ENCODE data around the gene PHF21A.

Gene PHF21A

GRCh38 chr11:45895553-45896259 lies 225.5 kb downstream of the PHF21A start:
- TF ChIP-seq ISL1 (CRISPR knock-in tag; IDR thresholded peaks at IDR 0.05), result no peak
- no peak for TF ChIP-seq SNAI2 (CRISPR knock-in tag; IDR thresholded peaks at IDR 0.05)
- TF ChIP-seq ESRRG (CRISPR knock-in tag; IDR thresholded peaks at IDR 0.05), result no peak
- no peak for TF ChIP-seq PATZ1 (CRISPR knock-in tag; IDR thresholded peaks at IDR 0.05; ENCODE audit: borderline replicate concordance)
- TF ChIP-seq CSDC2 (CRISPR knock-in tag; IDR thresholded peaks at IDR 0.05), result no peak
- no peak for TF ChIP-seq OSR1 (CRISPR knock-in tag; IDR thresholded peaks at IDR 0.05)
- no peak for TF ChIP-seq GLIS3 (CRISPR knock-in tag; IDR thresholded peaks at IDR 0.05)
- no peak for TF ChIP-seq RARB (CRISPR knock-in tag; IDR thresholded peaks at IDR 0.05)
- TF ChIP-seq, protein P1, sequence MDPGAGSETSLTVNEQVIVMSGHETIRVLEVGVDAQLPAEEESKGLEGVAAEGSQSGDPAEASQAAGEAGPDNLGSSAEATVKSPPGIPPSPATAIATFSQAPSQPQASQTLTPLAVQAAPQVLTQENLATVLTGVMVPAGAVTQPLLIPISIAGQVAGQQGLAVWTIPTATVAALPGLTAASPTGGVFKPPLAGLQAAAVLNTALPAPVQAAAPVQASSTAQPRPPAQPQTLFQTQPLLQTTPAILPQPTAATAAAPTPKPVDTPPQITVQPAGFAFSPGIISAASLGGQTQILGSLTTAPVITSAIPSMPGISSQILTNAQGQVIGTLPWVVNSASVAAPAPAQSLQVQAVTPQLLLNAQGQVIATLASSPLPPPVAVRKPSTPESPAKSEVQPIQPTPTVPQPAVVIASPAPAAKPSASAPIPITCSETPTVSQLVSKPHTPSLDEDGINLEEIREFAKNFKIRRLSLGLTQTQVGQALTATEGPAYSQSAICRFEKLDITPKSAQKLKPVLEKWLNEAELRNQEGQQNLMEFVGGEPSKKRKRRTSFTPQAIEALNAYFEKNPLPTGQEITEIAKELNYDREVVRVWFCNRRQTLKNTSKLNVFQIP (CRISPR knock-in tag; IDR thresholded peaks at IDR 0.05; ENCODE audit: borderline replicate concordance, low read depth), result no peak
- no peak for TF ChIP-seq TCF4 (CRISPR knock-in tag; IDR thresholded peaks at IDR 0.05; ENCODE audit: borderline replicate concordance)
- no peak for TF ChIP-seq ZNF70 (CRISPR knock-in tag; IDR thresholded peaks at IDR 0.05)
- no peak for TF ChIP-seq ZNF565 (CRISPR knock-in tag; conservative IDR thresholded peaks at IDR 0.05; ENCODE audit: low read depth)
- TF ChIP-seq ZFP30 (CRISPR knock-in tag; IDR thresholded peaks at IDR 0.05), result no peak
- no peak for TF ChIP-seq ARNTL (CRISPR knock-in tag; IDR thresholded peaks at IDR 0.05; ENCODE audit: borderline replicate concordance, low read depth)
- no peak for ATAC-seq

DNA sequence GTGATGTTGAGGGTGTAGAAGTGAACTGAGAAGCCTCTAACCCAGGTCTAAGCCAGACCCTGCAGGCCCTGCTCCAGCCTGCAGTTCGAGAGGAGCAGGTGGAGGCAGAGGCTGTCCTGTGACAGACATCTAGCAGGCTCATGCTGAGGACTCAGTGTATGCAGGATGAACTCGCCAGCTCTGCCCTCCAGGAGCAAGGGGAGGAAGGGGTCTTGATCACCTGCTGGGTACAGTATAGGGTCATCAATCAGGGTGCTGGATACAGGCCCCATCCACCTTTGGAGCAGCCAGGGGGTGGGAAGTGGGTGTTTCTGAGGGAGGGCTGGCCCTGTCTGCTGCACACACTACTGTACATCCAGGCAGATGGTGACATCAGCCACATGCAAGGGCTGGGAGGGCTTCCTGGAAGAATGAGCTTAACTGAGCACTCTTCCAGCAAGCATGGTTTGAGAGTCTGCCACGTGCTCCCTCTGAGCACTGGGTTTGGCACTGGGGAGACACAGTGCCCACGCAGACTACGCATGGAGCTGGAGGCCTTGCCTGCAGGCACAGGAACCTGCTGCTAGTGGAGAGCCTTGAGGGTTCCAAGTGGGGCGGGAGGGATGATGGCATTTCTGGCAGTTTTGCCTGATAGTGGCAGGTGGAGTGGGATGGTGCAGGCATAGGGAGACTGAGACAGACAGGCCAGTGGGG lies 226.6 kb downstream of the PHF21A start:
- ATAC-seq, result no peak
- TF ChIP-seq GLIS3 (CRISPR knock-in tag; IDR thresholded peaks at IDR 0.05) (no peak), ESRRG (CRISPR knock-in tag; IDR thresholded peaks at IDR 0.05) (no peak), PATZ1 (CRISPR knock-in tag; IDR thresholded peaks at IDR 0.05; ENCODE audit: borderline replicate concordance) (no peak), ISL1 (CRISPR knock-in tag; IDR thresholded peaks at IDR 0.05) (no peak)

DNA sequence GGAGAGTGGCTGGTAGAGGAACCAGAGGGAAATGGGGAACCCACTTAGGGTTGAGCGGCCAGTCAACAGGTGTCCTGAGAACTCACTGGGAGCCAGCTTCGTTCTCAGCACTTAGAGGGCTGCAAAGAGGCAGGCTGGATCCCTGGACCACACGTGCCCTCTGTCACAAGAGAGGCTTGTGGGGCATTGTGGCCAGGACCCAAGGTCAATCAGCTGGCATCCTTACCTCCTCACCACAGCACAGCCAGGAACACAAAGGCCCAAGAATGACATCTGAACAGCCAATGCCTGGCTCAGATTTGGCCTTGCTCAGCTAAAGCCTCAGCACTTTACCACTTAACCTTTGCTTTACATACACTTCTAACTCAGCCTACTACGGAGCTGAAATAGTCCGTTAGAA lies 228.4 kb downstream of the PHF21A start:
- no peak for ATAC-seq
- no peak for TF ChIP-seq ZNF565 (CRISPR knock-in tag; conservative IDR thresholded peaks at IDR 0.05; ENCODE audit: low read depth)
- no peak for TF ChIP-seq CSRNP3 (CRISPR knock-in tag; IDR thresholded peaks at IDR 0.05)
- no peak for TF ChIP-seq SNAI2 (CRISPR knock-in tag; IDR thresholded peaks at IDR 0.05)
- no peak for TF ChIP-seq ZFP3 (CRISPR knock-in tag; IDR thresholded peaks at IDR 0.05)
- TF ChIP-seq, protein P1 (CRISPR knock-in tag; IDR thresholded peaks at IDR 0.05; ENCODE audit: borderline replicate concordance, low read depth), result no peak
- TF ChIP-seq PATZ1 (CRISPR knock-in tag; IDR thresholded peaks at IDR 0.05; ENCODE audit: borderline replicate concordance), result no peak
- no peak for TF ChIP-seq ESRRG (CRISPR knock-in tag; IDR thresholded peaks at IDR 0.05)

All from SK-N-SH treated with all-trans-retinoic acid at 6 μM for 48 hours (cell line).